Keratinocyte (primary cell): ENCODE data around the gene AGR2. TPM values are rescaled to one million over a fixed set of nuclear protein-coding genes. Genes with fewer than 3 reads are reported as not detected.

Experiments used
- DNase-seq: peaks from one replicate; pipeline ENCODE4 v3.0.0-alpha.2; 2011; ENCODE audit warnings: low read depth, missing footprints, low spot score
- FAIRE-seq: peaks from 2 replicates; lab custom pipeline; 2011; peaks lifted over from hg19 to GRCh38; lab: Jason Lieb, UNC
- H2AFZ ChIP-seq: 2 replicates; pipeline ENCODE4 v1.6.0; 2012; ENCODE audit warnings: low read length, control low read depth, inconsistent platforms; ENCODE audit not compliant: control insufficient read depth
- H3K27ac ChIP-seq: 2 replicates; pipeline ENCODE4 v1.5.1; 2011; ENCODE audit warnings: low read length; ENCODE audit not compliant: control insufficient read depth, insufficient read depth
- H3K27me3 ChIP-seq: 3 replicates; pipeline ENCODE4 v1.6.0; 2011; ENCODE audit warnings: low read length; ENCODE audit not compliant: control insufficient read depth, insufficient read depth; ENCODE audit errors: extremely low read depth
- H3K36me3 ChIP-seq, 2 experiments: 2 replicates in 1 of 2; 3 replicates in 1 of 2; pipeline ENCODE4 v1.5.1; 2011; ENCODE audit warnings: low read length in 2 of 2, mild to moderate bottlenecking in 1 of 2; ENCODE audit not compliant: control insufficient read depth in 2 of 2, insufficient read depth in 2 of 2; ENCODE audit errors: extremely low read depth in 1 of 2
- H3K4me1 ChIP-seq: 3 replicates; pipeline ENCODE4 v1.5.1; 2011; ENCODE audit warnings: low read length; ENCODE audit not compliant: control insufficient read depth, insufficient read depth; ENCODE audit errors: extremely low read depth
- H3K4me2 ChIP-seq: 3 replicates; pipeline ENCODE4 v1.6.0; 2011; ENCODE audit warnings: low read depth, low read length; ENCODE audit not compliant: control insufficient read depth, insufficient read depth; ENCODE audit errors: extremely low read depth
- H3K4me3 ChIP-seq, 3 experiments: fragments of 200-600 bp in 1 of 3; sonication (generic) in 1 of 3; 2 replicates in 2 of 3; 3 replicates in 1 of 3; pipeline ENCODE4 v1.5.1; 2011 to 2016; ENCODE audit warnings: low read length in 3 of 3, mild to moderate bottlenecking in 3 of 3, control low read depth in 2 of 3, inconsistent platforms in 1 of 3, low read depth in 1 of 3, mixed read lengths in 1 of 3, mixed run types in 1 of 3, moderate library complexity in 1 of 3; ENCODE audit not compliant: control insufficient read depth in 2 of 3, insufficient read depth in 2 of 3; ENCODE audit errors: extremely low read depth in 1 of 3
- H3K79me2 ChIP-seq: 2 replicates; pipeline ENCODE4 v1.6.0; 2012; ENCODE audit warnings: low read length; ENCODE audit not compliant: control insufficient read depth, insufficient read depth
- H3K9ac ChIP-seq: 3 replicates; pipeline ENCODE4 v1.6.0; 2011; ENCODE audit warnings: low read length; ENCODE audit not compliant: control insufficient read depth, insufficient read depth; ENCODE audit errors: extremely low read depth
- H3K9me1 ChIP-seq: 3 replicates; pipeline ENCODE4 v1.6.0; 2011; ENCODE audit warnings: low read length; ENCODE audit not compliant: control insufficient read depth, insufficient read depth; ENCODE audit errors: extremely low read depth
- H3K9me3 ChIP-seq: 2 replicates; pipeline ENCODE4 v1.5.1; 2012; ENCODE audit warnings: low read depth, low read length; ENCODE audit not compliant: control insufficient read depth
- H4K20me1 ChIP-seq: 3 replicates; pipeline ENCODE4 v1.6.0; 2011; ENCODE audit warnings: low read length; ENCODE audit not compliant: control insufficient read depth, insufficient read depth; ENCODE audit errors: extremely low read depth
- CTCF ChIP-seq, 3 experiments: IDR thresholded peaks in 1 of 3; conservative IDR thresholded peaks in 1 of 3; optimal IDR thresholded peaks in 1 of 3; 2 replicates in 2 of 3; 3 replicates in 1 of 3; pipeline versions ENCODE3 to v1.5.1; 2011; ENCODE audit warnings: low read length in 3 of 3, mild to moderate bottlenecking in 3 of 3, moderate library complexity in 2 of 3, control low read depth in 1 of 3, inconsistent platforms in 1 of 3; ENCODE audit not compliant: insufficient read depth in 2 of 3; ENCODE audit errors: extremely low read depth in 1 of 3
- EZH2 ChIP-seq: IDR thresholded peaks from one replicate; pipeline ENCODE4 v1.6.1; 2012; ENCODE audit warnings: inconsistent platforms, mild to moderate bottlenecking, low read length, moderate library complexity
- dilution Hi-C: fragments of 300-500 bp; cut with MboI; formaldehyde crosslinking; loops from one replicate; pipeline ENCODE4 v1.7.0; 2020; ENCODE audit warnings: low sequenced_read_pairs; ENCODE audit not compliant: extremely low pct_ligation_motif_present
- polyA plus RNA-seq, 5 experiments: library from polyadenylated mRNA; depleted of rRNA in 3 of 5; stranded (reverse) in 3 of 5; stranded (forward) in 1 of 5; unstranded in 1 of 5; fragments of >200 nt; gene quantifications; 1 replicate in 1 of 5; 2 replicates in 3 of 5; 3 replicates in 1 of 5; pipeline versions ENCODE4 v1.2.1 to v1.2.3, GENCODE V29; 2011 to 2012; ENCODE audit warnings: missing spikeins in 2 of 5, low read depth in 1 of 5, low replicate concordance in 1 of 5

Gene AGR2
- polyA plus RNA-seq, 1 donor (not counting 4 experiments of a cell fraction or from before 2014, with no cell fraction given), result 2.3 TPM

GRCh38 chr7:16744518-16745250, 60.1 kb downstream of the AGR2 start:
- Histone ChIP-seq H3K4me3 (no peak overlapping the region), H2AFZ (no peak overlapping the region), H3K27me3 (no peaks in the 10 kb centered on the region), H3K9me3 (no peaks in the 10 kb centered on the region), H3K4me2 (no peak overlapping the region), H3K27ac (no peak overlapping the region), H3K4me1 (peaks cover 16% of the 10 kb centered on the region), H3K79me2 (no peaks in the 10 kb centered on the region), H4K20me1 (no peaks in the 10 kb centered on the region), H3K9me1 (no peaks in the 10 kb centered on the region), H3K9ac (no peak overlapping the region), H3K36me3 (no peaks in the 10 kb centered on the region)
- TF ChIP-seq CTCF (optimal IDR thresholded peaks at IDR 0.05 in 1 of 3, IDR thresholded peaks at IDR 0.05 in 1 of 3, conservative IDR thresholded peaks at IDR 0.05 in 1 of 3; ENCODE audit: extremely low read depth in 1 of 3, insufficient read depth in 2 of 3, low read length in 3 of 3) (no peak), EZH2 (no peak)
- dilution Hi-C loops, result no loop called here
- FAIRE-seq, result no peak
- DNase-seq, result no peak

GRCh38 chr7:16743236-16743635, 61.6 kb downstream of the AGR2 start:
- Histone ChIP-seq H3K9ac (no peak overlapping the region), H3K27ac (no peak overlapping the region), H3K36me3 (no peaks in the 10 kb centered on the region), H3K27me3 (no peaks in the 10 kb centered on the region), H3K4me3 (no peak overlapping the region), H3K4me2 (no peak overlapping the region), H3K79me2 (no peaks in the 10 kb centered on the region), H3K9me3 (no peaks in the 10 kb centered on the region), H4K20me1 (no peaks in the 10 kb centered on the region), H2AFZ (no peak overlapping the region), H3K9me1 (no peaks in the 10 kb centered on the region), H3K4me1 (peaks cover 16% of the 10 kb centered on the region)
- TF ChIP-seq CTCF (optimal IDR thresholded peaks at IDR 0.05 in 1 of 3, IDR thresholded peaks at IDR 0.05 in 1 of 3, conservative IDR thresholded peaks at IDR 0.05 in 1 of 3; ENCODE audit: extremely low read depth in 1 of 3, insufficient read depth in 2 of 3, low read length in 3 of 3) (no peak), EZH2 (no peak)
- dilution Hi-C loops, result no loop called here
- no peak for DNase-seq
- FAIRE-seq, result no peak
